Caco-2 (cell line): ENCODE measurements around the gene KRT78. TPM values are rescaled to one million over a fixed set of nuclear protein-coding genes. Genes with fewer than 3 reads are reported as not detected.

Experiments used
- Bru-seq: library from RNA; stranded (reverse); fragments of 400-500 nt; gene quantifications from one replicate; lab custom pipeline; 2021; lab: Mats Ljungman, UMichigan
- BruChase-seq, 2 experiments: library from RNA; stranded (reverse); fragments of 400-500 nt; gene quantifications; one replicate each; lab custom pipeline; 2021; lab: Mats Ljungman, UMichigan
- BruUV-seq: library from RNA; stranded (reverse); fragments of 400-500 nt; replicated peaks from 2 replicates; lab custom pipeline; 2021; lab: Mats Ljungman, UMichigan
- CTCF ChIA-PET: fragments of 300-600 bp; sonication (Branson Sonifier 250); formaldehyde crosslinking; loops from one replicate; lab custom pipeline; 2022; ENCODE audit warnings: antibody characterized with exemption; lab: Charles Lee
- POLR2A ChIA-PET: fragments of 300-600 bp; sonication (Branson Sonifier 250); formaldehyde crosslinking; loops from one replicate; lab custom pipeline; 2022; ENCODE audit warnings: antibody characterized with exemption; lab: Charles Lee
- DNase-seq, 2 experiments: peaks; one replicate each; pipeline versions ENCODE4 v3.0.0 to v3.0.0-alpha.2; 2020 to 2022
- H3K27me3 ChIP-seq: replicated peaks from 2 replicates; pipeline ENCODE4 v1.6.0; 2011; ENCODE audit warnings: low read length; ENCODE audit not compliant: control insufficient read depth, insufficient read depth
- H3K36me3 ChIP-seq: 2 replicates; pipeline ENCODE4 v1.5.1; 2011; ENCODE audit warnings: low read length; ENCODE audit not compliant: control insufficient read depth, insufficient read depth
- H3K4me1 ChIP-seq: fragments of 250-450 bp; sonication (Bioruptor Pico); 2 replicates; pipeline ENCODE4 v1.5.1; 2020; ENCODE audit warnings: mild to moderate bottlenecking
- H3K4me3 ChIP-seq: 2 replicates; pipeline ENCODE4 v1.5.1; 2011; ENCODE audit warnings: low read depth, mild to moderate bottlenecking, control low read depth, low read length
- H3K9me3 ChIP-seq: fragments of 250-450 bp; sonication (Bioruptor Pico); 2 replicates; pipeline ENCODE4 v1.5.1; 2020; ENCODE audit warnings: mild to moderate bottlenecking, moderate library complexity
- H3K27ac Mint-ChIP-seq: one replicate; pipeline ENCODE4 v1.8.0; 2022; ENCODE audit warnings: mixed read lengths; ENCODE audit not compliant: unreplicated experiment
- H3K27me3 Mint-ChIP-seq: one replicate; pipeline ENCODE4 v1.8.0; 2022; ENCODE audit warnings: mixed read lengths; ENCODE audit not compliant: insufficient read depth, unreplicated experiment
- H3K36me3 Mint-ChIP-seq: one replicate; pipeline ENCODE4 v1.8.0; 2022; ENCODE audit warnings: mild to moderate bottlenecking, mixed read lengths; ENCODE audit not compliant: insufficient read depth, unreplicated experiment
- H3K4me1 Mint-ChIP-seq: one replicate; pipeline ENCODE4 v1.8.0; 2022; ENCODE audit warnings: low read depth, mixed read lengths; ENCODE audit not compliant: unreplicated experiment
- H3K4me3 Mint-ChIP-seq: one replicate; pipeline ENCODE4 v1.8.0; 2022; ENCODE audit warnings: mild to moderate bottlenecking, moderate library complexity, mixed read lengths; ENCODE audit not compliant: unreplicated experiment
- H3K9me3 Mint-ChIP-seq: one replicate; pipeline ENCODE4 v1.8.0; 2022; ENCODE audit warnings: mixed read lengths; ENCODE audit not compliant: unreplicated experiment
- intact Hi-C: fragments of 100-400 bp; cut with micrococcal nuclease; formaldehyde crosslinking; loops from one replicate; pipeline ENCODE4 v1.10.0; 2022; ENCODE audit not compliant: unreplicated experiment
- long read RNA-seq: library from polyadenylated mRNA; stranded (forward); transcript quantifications from one replicate; pipeline ENCODE4 v2.0.0, GENCODE V29; 2022
- total RNA-seq: library from RNA; stranded (reverse); gene quantifications from 2 replicates; pipeline ENCODE4 v1.2.3, GENCODE V29; 2022
- TF ChIP-seq, protein P1 (sequence below), 2 experiments: fragments of 200-600 bp in 1 of 2; IDR thresholded peaks; 1 replicate in 1 of 2; 2 replicates in 1 of 2; pipeline versions ENCODE4 v1.5.1 to v1.8.0; 2011 to 2022; ENCODE audit warnings: antibody characterized with exemption in 1 of 2, control low read depth in 1 of 2, inconsistent platforms in 1 of 2, low read depth in 1 of 2, low read length in 1 of 2, mild to moderate bottlenecking in 1 of 2, moderate library complexity in 1 of 2; ENCODE audit not compliant: insufficient read depth in 1 of 2, severe bottlenecking in 1 of 2, unreplicated experiment in 1 of 2

Gene KRT78, protein sequence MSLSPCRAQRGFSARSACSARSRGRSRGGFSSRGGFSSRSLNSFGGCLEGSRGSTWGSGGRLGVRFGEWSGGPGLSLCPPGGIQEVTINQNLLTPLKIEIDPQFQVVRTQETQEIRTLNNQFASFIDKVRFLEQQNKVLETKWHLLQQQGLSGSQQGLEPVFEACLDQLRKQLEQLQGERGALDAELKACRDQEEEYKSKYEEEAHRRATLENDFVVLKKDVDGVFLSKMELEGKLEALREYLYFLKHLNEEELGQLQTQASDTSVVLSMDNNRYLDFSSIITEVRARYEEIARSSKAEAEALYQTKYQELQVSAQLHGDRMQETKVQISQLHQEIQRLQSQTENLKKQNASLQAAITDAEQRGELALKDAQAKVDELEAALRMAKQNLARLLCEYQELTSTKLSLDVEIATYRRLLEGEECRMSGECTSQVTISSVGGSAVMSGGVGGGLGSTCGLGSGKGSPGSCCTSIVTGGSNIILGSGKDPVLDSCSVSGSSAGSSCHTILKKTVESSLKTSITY
- total RNA-seq (not detected in 2 replicates), Bru-seq, nascent RNA (not detected), BruChase-seq, experiment 1, labeled RNA remaining after a 2-hour chase (percentile 7 among the genes with signal in this experiment), BruChase-seq, experiment 2, labeled RNA remaining after a 6-hour chase (percentile 4 among the genes with signal in this experiment)
- long read RNA-seq = 0 reads

DNA sequence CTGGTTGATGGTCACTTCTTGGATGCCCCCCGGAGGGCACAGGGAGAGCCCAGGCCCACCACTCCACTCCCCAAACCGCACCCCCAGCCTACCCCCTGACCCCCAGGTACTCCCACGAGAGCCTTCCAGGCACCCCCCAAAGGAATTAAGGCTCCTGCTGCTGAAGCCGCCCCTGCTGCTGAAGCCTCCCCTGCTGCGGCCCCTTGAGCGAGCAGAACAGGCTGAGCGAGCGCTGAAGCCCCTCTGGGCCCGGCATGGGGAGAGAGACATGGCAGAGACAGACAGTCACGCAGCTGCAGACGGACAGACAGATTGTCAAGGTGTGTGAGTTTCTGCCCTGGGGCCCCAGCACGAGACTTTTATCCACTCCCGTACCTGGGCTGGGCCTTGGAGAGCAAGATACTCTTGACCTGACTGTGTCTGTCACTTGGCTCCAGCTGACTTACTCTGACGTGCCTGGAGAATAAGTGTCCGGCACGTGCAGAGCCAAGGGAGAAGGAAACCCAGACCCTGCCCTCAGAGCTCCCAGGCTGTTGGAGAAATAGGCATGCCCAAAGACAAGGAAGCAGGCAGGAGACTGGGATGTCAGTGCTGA lies at the start of gene KRT78:
Gene KRT78, minus strand, starts transcription at position 334 of the 595 bp plus-strand sequence. Its CDS starts 64 bp downstream, at position 270.
- intact Hi-C loops = no loop called here
- CTCF ChIA-PET = no interaction called here

GRCh38 chr12:52896190-52897100 lies 47.7 kb upstream of the KRT78 start:
- no peaks in the 10 kb centered on the region for H3K9me3 ChIP-seq
- no TSS peak for BruUV-seq
- no peak overlapping the region for H3K4me3 ChIP-seq
- intact Hi-C loops = no loop called here
- peak; percentile 75 to 85 for DNase-seq
- CTCF ChIA-PET = interaction anchor here (1.1 to 4.1 kb wide), 4 partner anchors 8 to 84 kb away, joined by 6 to 19 read pairs (median 12); partner anchors contain the start of gene KRT8
- H3K27me3 Mint-ChIP-seq = no peaks in the 10 kb centered on the region
- H3K4me1 ChIP-seq = peaks cover 64% of the 10 kb centered on the region
- peak overlapping the region; percentile 83 for H3K27ac Mint-ChIP-seq
- H3K36me3 ChIP-seq = peaks cover 18% of the 10 kb centered on the region
- peaks cover 100% of the 10 kb centered on the region for H3K36me3 Mint-ChIP-seq
- peaks cover 45% of the 10 kb centered on the region for H3K4me1 Mint-ChIP-seq
- TF ChIP-seq, protein P1, sequence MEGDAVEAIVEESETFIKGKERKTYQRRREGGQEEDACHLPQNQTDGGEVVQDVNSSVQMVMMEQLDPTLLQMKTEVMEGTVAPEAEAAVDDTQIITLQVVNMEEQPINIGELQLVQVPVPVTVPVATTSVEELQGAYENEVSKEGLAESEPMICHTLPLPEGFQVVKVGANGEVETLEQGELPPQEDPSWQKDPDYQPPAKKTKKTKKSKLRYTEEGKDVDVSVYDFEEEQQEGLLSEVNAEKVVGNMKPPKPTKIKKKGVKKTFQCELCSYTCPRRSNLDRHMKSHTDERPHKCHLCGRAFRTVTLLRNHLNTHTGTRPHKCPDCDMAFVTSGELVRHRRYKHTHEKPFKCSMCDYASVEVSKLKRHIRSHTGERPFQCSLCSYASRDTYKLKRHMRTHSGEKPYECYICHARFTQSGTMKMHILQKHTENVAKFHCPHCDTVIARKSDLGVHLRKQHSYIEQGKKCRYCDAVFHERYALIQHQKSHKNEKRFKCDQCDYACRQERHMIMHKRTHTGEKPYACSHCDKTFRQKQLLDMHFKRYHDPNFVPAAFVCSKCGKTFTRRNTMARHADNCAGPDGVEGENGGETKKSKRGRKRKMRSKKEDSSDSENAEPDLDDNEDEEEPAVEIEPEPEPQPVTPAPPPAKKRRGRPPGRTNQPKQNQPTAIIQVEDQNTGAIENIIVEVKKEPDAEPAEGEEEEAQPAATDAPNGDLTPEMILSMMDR (IDR thresholded peaks at IDR 0.05; ENCODE audit: insufficient read depth in 1 of 2, low read depth in 1 of 2, low read length in 1 of 2, severe bottlenecking in 1 of 2, unreplicated experiment in 1 of 2) = no peak
- peak overlapping the region; percentile 45 for H3K4me3 Mint-ChIP-seq
- no peaks in the 10 kb centered on the region for H3K9me3 Mint-ChIP-seq
- H3K27me3 ChIP-seq = no peaks in the 10 kb centered on the region
- POLR2A ChIA-PET = interaction anchor here (0.5 to 3.5 kb wide), 9 partner anchors 8 to 109 kb away, joined by 3 to 23 read pairs (median 4); partner anchors contain the start of genes EIF4B and KRT8

More for the DNA sequence above, at the start of gene KRT78:
- no TSS peak for BruUV-seq
- Mint-ChIP-seq H3K36me3 (no peaks in the 10 kb centered on the region), H3K9me3 (peaks cover 9% of the 10 kb centered on the region), H3K27ac (no peak within 1 kb of the TSS), H3K4me3 (no peak within 1 kb of the TSS), H3K27me3 (peaks cover 3% of the 10 kb centered on the region), H3K4me1 (no peaks in the 10 kb centered on the region)
- TF ChIP-seq, protein P1 (IDR thresholded peaks at IDR 0.05; ENCODE audit: insufficient read depth in 1 of 2, low read depth in 1 of 2, low read length in 1 of 2, severe bottlenecking in 1 of 2, unreplicated experiment in 1 of 2) = no peak
- H3K36me3 ChIP-seq = no peaks in the 10 kb centered on the region
- POLR2A ChIA-PET = no interaction called here
- no peak within 1 kb of the TSS for H3K4me3 ChIP-seq
- H3K9me3 ChIP-seq = no peaks in the 10 kb centered on the region
- no peaks in the 10 kb centered on the region for H3K27me3 ChIP-seq
- no peaks in the 10 kb centered on the region for H3K4me1 ChIP-seq
- no peak for DNase-seq
